CD14-positive monocyte (primary cell): ENCODE measurements around the gene KCNH1. TPM values are rescaled to one million over a fixed set of nuclear protein-coding genes. Genes with fewer than 3 reads are reported as not detected.

ENCODE experiments used
- DNase-seq, 3 donors: peaks; one replicate each; pipeline ENCODE4 v3.0.0-alpha.2; 2011 to 2022
- H2AFZ ChIP-seq: 2 replicates; pipeline ENCODE4 v1.6.0; 2012; ENCODE audit warnings: mild to moderate bottlenecking, low read depth, low read length, inconsistent platforms; ENCODE audit not compliant: insufficient read depth, poor library complexity, severe bottlenecking
- H3K27ac ChIP-seq, 2 donors: 1 replicate in 1 of 2; 2 replicates in 1 of 2; pipeline ENCODE4 v1.5.1; 2012 to 2013; ENCODE audit warnings: low read length in 2 of 2, control low read depth in 1 of 2, inconsistent platforms in 1 of 2, low read depth in 1 of 2, mild to moderate bottlenecking in 1 of 2
- H3K27me3 ChIP-seq, 2 donors: one replicate each; pipeline versions ENCODE4 v1.6.0 to v1.6.1; 2011 to 2013; ENCODE audit warnings: low read length in 2 of 2; ENCODE audit not compliant: control insufficient read depth in 2 of 2, insufficient read depth in 2 of 2
- H3K36me3 ChIP-seq, 2 donors: replicated peaks in 1 of 2; 1 replicate in 1 of 2; 2 replicates in 1 of 2; pipeline versions ENCODE4 v1.5.1 to v1.6.1; 2012 to 2013; ENCODE audit warnings: low read length in 2 of 2, control low read depth in 1 of 2, inconsistent platforms in 1 of 2, mild to moderate bottlenecking in 1 of 2; ENCODE audit not compliant: insufficient read depth in 2 of 2, control insufficient read depth in 1 of 2
- H3K4me1 ChIP-seq, 2 donors: 1 replicate in 1 of 2; 2 replicates in 1 of 2; pipeline versions ENCODE4 v1.5.1 to v1.6.1; 2012 to 2013; ENCODE audit warnings: low read length in 2 of 2, control low read depth in 1 of 2, inconsistent platforms in 1 of 2, mild to moderate bottlenecking in 1 of 2, moderate library complexity in 1 of 2; ENCODE audit not compliant: insufficient read depth in 2 of 2, control insufficient read depth in 1 of 2
- H3K4me2 ChIP-seq: replicated peaks from 2 replicates; pipeline ENCODE3; 2012; ENCODE audit warnings: low read length, moderate library complexity, mild to moderate bottlenecking; ENCODE audit not compliant: poor library complexity, severe bottlenecking; ENCODE audit errors: extremely low read depth
- H3K4me3 ChIP-seq, 3 experiments: fragments of 200-600 bp in 1 of 3; sonication (generic) in 1 of 3; replicated peaks in 1 of 3; 1 replicate in 2 of 3; 2 replicates in 1 of 3; pipeline ENCODE4 v1.5.1; 2011 to 2013; ENCODE audit warnings: low read length in 3 of 3, mild to moderate bottlenecking in 3 of 3, control low read depth in 2 of 3, low read depth in 2 of 3, inconsistent platforms in 1 of 3, moderate library complexity in 1 of 3
- H3K79me2 ChIP-seq: 2 replicates; pipeline ENCODE4 v1.6.0; 2012; ENCODE audit warnings: mild to moderate bottlenecking, control low read depth, inconsistent platforms, low read length, moderate library complexity; ENCODE audit not compliant: insufficient read depth
- H3K9ac ChIP-seq: 2 replicates; pipeline ENCODE4 v1.6.0; 2017; ENCODE audit warnings: low read length, mild to moderate bottlenecking; ENCODE audit not compliant: insufficient read depth, poor library complexity, severe bottlenecking
- H3K9me3 ChIP-seq, 2 donors: replicated peaks in 1 of 2; 1 replicate in 1 of 2; 2 replicates in 1 of 2; pipeline versions ENCODE4 v1.5.1 to v1.6.1; 2012 to 2013; ENCODE audit warnings: low read length in 2 of 2, control low read depth in 1 of 2; ENCODE audit not compliant: control insufficient read depth in 1 of 2, insufficient read depth in 1 of 2
- H4K20me1 ChIP-seq: 2 replicates; pipeline ENCODE4 v1.6.0; 2012; ENCODE audit warnings: mild to moderate bottlenecking, low read length, control low read depth, moderate library complexity; ENCODE audit not compliant: insufficient read depth
- H3K27ac Mint-ChIP-seq, 7 donors: one replicate each; pipeline ENCODE4 v1.8.0; 2020; ENCODE audit warnings: mild to moderate bottlenecking in 7 of 7, mixed read lengths in 7 of 7, moderate library complexity in 6 of 7, inconsistent platforms in 2 of 7
- H3K27me3 Mint-ChIP-seq, 3 donors: one replicate each; pipeline ENCODE4 v1.8.0; 2021 to 2022; ENCODE audit warnings: low read depth in 3 of 3, mild to moderate bottlenecking in 3 of 3, mixed read lengths in 3 of 3, moderate library complexity in 3 of 3, inconsistent platforms in 1 of 3
- H3K36me3 Mint-ChIP-seq, 2 donors: one replicate each; pipeline ENCODE4 v1.8.0; 2020; ENCODE audit warnings: mixed read lengths in 2 of 2, inconsistent platforms in 1 of 2, mild to moderate bottlenecking in 1 of 2
- H3K4me1 Mint-ChIP-seq: one replicate; pipeline ENCODE4 v1.8.0; 2020; ENCODE audit warnings: mild to moderate bottlenecking, mixed read lengths
- H3K4me3 Mint-ChIP-seq, 2 donors: one replicate each; pipeline ENCODE4 v1.8.0; 2020; ENCODE audit warnings: mild to moderate bottlenecking in 2 of 2, mixed read lengths in 2 of 2, moderate library complexity in 1 of 2
- H3K9me3 Mint-ChIP-seq, 7 donors: one replicate each; pipeline ENCODE4 v1.8.0; 2020 to 2022; ENCODE audit warnings: mixed read lengths in 7 of 7, mild to moderate bottlenecking in 6 of 7, moderate library complexity in 6 of 7, inconsistent platforms in 2 of 7
- WGBS: methylation state at CpG from one replicate; pipeline ENCODE4 v1.1.5; 2013; ENCODE audit warnings: missing lambda C conversion rate; ENCODE audit not compliant: insufficient coverage; 5-methylcytosine and 5-hydroxymethylcytosine counted together
- intact Hi-C, 2 donors: fragments of 100-400 bp; cut with micrococcal nuclease; formaldehyde crosslinking; loops; one replicate each; pipeline versions ENCODE4 v1.15.0 to v1.15.1; 2023
- polyA plus RNA-seq, 3 donors: library from polyadenylated mRNA; depleted of rRNA in 1 of 3; unstranded in 2 of 3; stranded (reverse) in 1 of 3; fragments of 300-500 nt in 2 of 3; fragments of >200 nt in 1 of 3; fragmentation: Illumina TruSeq in 2 of 3; gene quantifications; 1 replicate in 2 of 3; 2 replicates in 1 of 3; pipeline ENCODE4 v1.2.3, GENCODE V29; 2012 to 2021
- TF ChIP-seq, protein P1 (sequence below): fragments of 200-600 bp; IDR thresholded peaks from one replicate; pipeline ENCODE4 v1.8.0; 2022; ENCODE audit warnings: antibody characterized with exemption, mild to moderate bottlenecking

Gene KCNH1
- polyA plus RNA-seq, 3 donors, result not detected

DNA sequence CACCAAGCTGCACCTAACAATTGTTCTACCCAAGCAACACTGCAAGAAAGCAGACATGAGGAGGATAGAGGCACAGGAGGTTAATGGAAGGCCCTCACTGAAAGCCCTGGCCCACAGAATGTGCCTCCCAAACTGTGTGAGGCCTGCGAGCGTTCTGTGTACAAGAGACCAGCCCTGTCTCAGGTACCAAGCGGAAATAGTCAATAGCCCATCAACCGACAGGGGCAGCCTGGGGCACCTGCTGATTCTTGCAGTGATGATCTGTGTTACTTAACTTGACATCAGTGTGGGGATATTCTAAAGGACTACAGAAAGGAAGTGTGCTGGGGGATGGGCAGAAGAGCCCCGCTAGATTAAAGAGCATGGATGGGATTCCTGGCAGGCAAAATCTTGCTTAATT lies 392.4 kb downstream of the KCNH1 start:
- no peaks in the 10 kb centered on the region for H3K4me1 Mint-ChIP-seq
- no peak overlapping the region for H3K4me2 ChIP-seq
- H3K36me3 ChIP-seq, result no peaks in the 10 kb centered on the region
- H3K27me3 Mint-ChIP-seq, result peaks cover 2 to 4% (median 3%) of the 10 kb centered on the region in 3 donors
- H3K4me1 ChIP-seq, result no peaks in the 10 kb centered on the region
- no peaks in the 10 kb centered on the region for H3K36me3 Mint-ChIP-seq
- no peak overlapping the region for H3K27ac ChIP-seq
- WGBS, result 92% methylated on average over 5 of the region's 5 CpGs
- DNase-seq, result no peak
- no peak overlapping the region for H2AFZ ChIP-seq
- H3K9me3 ChIP-seq, result no peaks in the 10 kb centered on the region
- H3K9me3 Mint-ChIP-seq, result peaks cover 0 to 4% (median 0%) of the 10 kb centered on the region in 7 donors
- TF ChIP-seq, protein P1, sequence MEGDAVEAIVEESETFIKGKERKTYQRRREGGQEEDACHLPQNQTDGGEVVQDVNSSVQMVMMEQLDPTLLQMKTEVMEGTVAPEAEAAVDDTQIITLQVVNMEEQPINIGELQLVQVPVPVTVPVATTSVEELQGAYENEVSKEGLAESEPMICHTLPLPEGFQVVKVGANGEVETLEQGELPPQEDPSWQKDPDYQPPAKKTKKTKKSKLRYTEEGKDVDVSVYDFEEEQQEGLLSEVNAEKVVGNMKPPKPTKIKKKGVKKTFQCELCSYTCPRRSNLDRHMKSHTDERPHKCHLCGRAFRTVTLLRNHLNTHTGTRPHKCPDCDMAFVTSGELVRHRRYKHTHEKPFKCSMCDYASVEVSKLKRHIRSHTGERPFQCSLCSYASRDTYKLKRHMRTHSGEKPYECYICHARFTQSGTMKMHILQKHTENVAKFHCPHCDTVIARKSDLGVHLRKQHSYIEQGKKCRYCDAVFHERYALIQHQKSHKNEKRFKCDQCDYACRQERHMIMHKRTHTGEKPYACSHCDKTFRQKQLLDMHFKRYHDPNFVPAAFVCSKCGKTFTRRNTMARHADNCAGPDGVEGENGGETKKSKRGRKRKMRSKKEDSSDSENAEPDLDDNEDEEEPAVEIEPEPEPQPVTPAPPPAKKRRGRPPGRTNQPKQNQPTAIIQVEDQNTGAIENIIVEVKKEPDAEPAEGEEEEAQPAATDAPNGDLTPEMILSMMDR, result no peak
- H3K27me3 ChIP-seq, result no peaks in the 10 kb centered on the region
- no peak overlapping the region for H3K4me3 Mint-ChIP-seq
- H3K4me3 ChIP-seq, result no peak overlapping the region
- no peak overlapping the region for H3K27ac Mint-ChIP-seq
- intact Hi-C loops, result no loop called here
- no peak overlapping the region for H3K9ac ChIP-seq
- H3K79me2 ChIP-seq, result no peaks in the 10 kb centered on the region
- no peaks in the 10 kb centered on the region for H4K20me1 ChIP-seq

DNA sequence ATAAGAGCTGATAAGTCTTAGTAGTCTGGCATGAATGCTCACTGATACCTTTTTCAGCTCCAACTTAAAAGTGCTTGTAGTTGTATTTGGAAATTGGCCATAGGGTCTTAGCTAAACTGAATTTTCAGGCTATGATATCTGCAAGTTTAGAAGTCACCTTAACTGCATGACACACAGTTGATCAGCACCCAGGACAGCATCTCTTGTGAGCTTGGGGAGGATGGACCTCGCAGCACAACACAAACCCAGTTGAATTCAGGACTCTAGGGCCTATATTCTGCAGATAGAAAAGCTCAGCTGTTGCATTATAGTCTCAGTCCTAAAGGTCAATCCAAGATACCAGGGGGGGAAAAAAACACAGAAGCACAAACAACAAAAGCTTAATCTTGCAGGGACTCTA lies 394.3 kb downstream of the KCNH1 start:
- DNase-seq, result no peak
- Histone ChIP-seq H2AFZ (no peak overlapping the region), H3K9ac (no peak overlapping the region), H3K27ac (no peak overlapping the region), H4K20me1 (no peaks in the 10 kb centered on the region), H3K4me2 (no peak overlapping the region), H3K36me3 (no peaks in the 10 kb centered on the region), H3K4me1 (no peaks in the 10 kb centered on the region), H3K9me3 (no peaks in the 10 kb centered on the region), H3K27me3 (no peaks in the 10 kb centered on the region), H3K79me2 (no peaks in the 10 kb centered on the region), H3K4me3 (no peak overlapping the region)
- peaks cover 0 to 4% (median 0%) of the 10 kb centered on the region in 7 donors for H3K9me3 Mint-ChIP-seq
- no peaks in the 10 kb centered on the region for H3K36me3 Mint-ChIP-seq
- no peak overlapping the region for H3K27ac Mint-ChIP-seq
- H3K4me3 Mint-ChIP-seq, result no peak overlapping the region
- intact Hi-C loops, result no loop called here
- WGBS, result 83% methylated on average over 1 of the region's 1 CpG
- peaks cover 2 to 4% (median 2%) of the 10 kb centered on the region in 3 donors for H3K27me3 Mint-ChIP-seq
- H3K4me1 Mint-ChIP-seq, result no peaks in the 10 kb centered on the region
- TF ChIP-seq, protein P1, result no peak
